Endothelial cell of umbilical vein (primary cell): ENCODE data around the gene IL17REL. TPM values are rescaled to one million over a fixed set of nuclear protein-coding genes. Genes with fewer than 3 reads are reported as not detected.

ENCODE experiments used
- BruUV-seq: library from RNA; stranded (reverse); fragments of 400-500 nt; replicated peaks from 2 replicates; lab custom pipeline; 2021; lab: Mats Ljungman, UMichigan
- CTCF ChIA-PET: fragments of 300-600, 350-600 bp; sonication (Branson Sonifier 250); formaldehyde crosslinking; loops from one replicate; lab custom pipeline; 2021; ENCODE audit warnings: antibody characterized with exemption, inconsistent platforms; lab: Charles Lee
- POLR2A ChIA-PET: fragments of 300-600, 350-600 bp; sonication (Branson Sonifier 250); formaldehyde crosslinking; loops from one replicate; lab custom pipeline; 2021; ENCODE audit warnings: antibody characterized with exemption, inconsistent platforms; lab: Charles Lee
- DNase-seq: peaks from one replicate; pipeline ENCODE4 v3.0.0-alpha.2; 2011; ENCODE audit warnings: low read depth, low spot score
- FAIRE-seq: peaks from 2 replicates; lab custom pipeline; 2011; peaks lifted over from hg19 to GRCh38; lab: Jason Lieb, UNC
- H2AFZ ChIP-seq: 2 replicates; pipeline ENCODE4 v1.6.0; 2012; ENCODE audit warnings: low read depth, low read length, control low read depth, inconsistent platforms
- H3K27ac ChIP-seq: 2 replicates; pipeline ENCODE4 v1.5.1; 2011; ENCODE audit warnings: low read depth, mild to moderate bottlenecking, control low read depth, low read length, moderate library complexity; ENCODE audit not compliant: insufficient read depth
- H3K27me3 ChIP-seq, 2 experiments: 2 replicates each; pipeline versions ENCODE4 v1.6.0 to v1.6.1; 2011; ENCODE audit warnings: low read length in 2 of 2, mixed read lengths in 1 of 2; ENCODE audit not compliant: control insufficient read depth in 2 of 2, insufficient read depth in 2 of 2
- H3K36me3 ChIP-seq, 2 experiments: 2 replicates in 1 of 2; 3 replicates in 1 of 2; pipeline ENCODE4 v1.5.1; 2011; ENCODE audit warnings: low read length in 2 of 2, mild to moderate bottlenecking in 1 of 2, moderate library complexity in 1 of 2; ENCODE audit not compliant: control insufficient read depth in 2 of 2, insufficient read depth in 2 of 2; ENCODE audit errors: extremely low read depth in 1 of 2
- H3K4me1 ChIP-seq: 3 replicates; pipeline ENCODE4 v1.5.1; 2011; ENCODE audit warnings: mild to moderate bottlenecking, low read length; ENCODE audit not compliant: control insufficient read depth, insufficient read depth; ENCODE audit errors: extremely low read depth
- H3K4me2 ChIP-seq: 2 replicates; pipeline ENCODE4 v1.6.1; 2011; ENCODE audit warnings: low read length, control low read depth, mixed read lengths; ENCODE audit not compliant: insufficient read depth
- H3K4me3 ChIP-seq, 3 experiments: fragments of 200-600 bp in 1 of 3; sonication (generic), shearing (Covaris generic) in 1 of 3; replicated peaks in 1 of 3; 2 replicates each; pipeline ENCODE4 v1.5.1; 2011 to 2016; ENCODE audit warnings: control low read depth in 3 of 3, low read length in 3 of 3, mild to moderate bottlenecking in 2 of 3, inconsistent platforms in 1 of 3, low read depth in 1 of 3, moderate library complexity in 1 of 3; ENCODE audit not compliant: insufficient read depth in 1 of 3
- H3K79me2 ChIP-seq: 2 replicates; pipeline ENCODE4 v1.6.0; 2012; ENCODE audit warnings: low read length, inconsistent platforms; ENCODE audit not compliant: control insufficient read depth, insufficient read depth
- H3K9ac ChIP-seq: replicated peaks from 2 replicates; pipeline ENCODE3; 2011; ENCODE audit warnings: low read length, control low read depth; ENCODE audit not compliant: insufficient read depth; ENCODE audit errors: extremely low read depth
- H3K9me1 ChIP-seq: replicated peaks from 3 replicates; pipeline ENCODE4 v1.6.0; 2011; ENCODE audit warnings: mild to moderate bottlenecking, low read length; ENCODE audit not compliant: control insufficient read depth, insufficient read depth; ENCODE audit errors: extremely low read depth
- H3K9me3 ChIP-seq: replicated peaks from 2 replicates; pipeline ENCODE4 v1.5.1; 2012; ENCODE audit warnings: low read length, inconsistent platforms; ENCODE audit not compliant: control insufficient read depth, insufficient read depth
- H4K20me1 ChIP-seq: replicated peaks from 2 replicates; pipeline ENCODE3; 2011; ENCODE audit warnings: mild to moderate bottlenecking, low read length; ENCODE audit not compliant: control insufficient read depth, insufficient read depth; ENCODE audit errors: extremely low read depth
- EZH2 ChIP-seq: IDR thresholded peaks from 2 replicates; pipeline ENCODE4 v1.6.1; 2012; ENCODE audit warnings: borderline replicate concordance, low read depth, mild to moderate bottlenecking, moderate library complexity, low read length, inconsistent platforms; ENCODE audit not compliant: severe bottlenecking
- FOS ChIP-seq: IDR thresholded peaks from 2 replicates; pipeline ENCODE4 v1.6.1; 2011; ENCODE audit warnings: mild to moderate bottlenecking, low read length, moderate library complexity, borderline replicate concordance; ENCODE audit not compliant: insufficient read depth
- GATA2 ChIP-seq: IDR thresholded peaks from 2 replicates; pipeline ENCODE4 v1.7.0; 2011; ENCODE audit warnings: low read depth, mild to moderate bottlenecking, moderate library complexity, mixed read lengths, low read length; ENCODE audit not compliant: insufficient read length, insufficient read depth
- JUN ChIP-seq: IDR thresholded peaks from 2 replicates; pipeline ENCODE4 v1.6.1; 2011; ENCODE audit warnings: borderline replicate concordance, low read depth; ENCODE audit not compliant: insufficient read length, insufficient read depth
- MAX ChIP-seq: IDR thresholded peaks from 2 replicates; pipeline ENCODE4 v1.6.1; 2011; ENCODE audit not compliant: insufficient read depth, insufficient read length
- MYC ChIP-seq: IDR thresholded peaks from one replicate; pipeline ENCODE4 v1.6.1; 2011; ENCODE audit warnings: mild to moderate bottlenecking, low read depth, low read length
- POLR2A ChIP-seq: IDR thresholded peaks from 2 replicates; pipeline ENCODE4 v1.6.1; 2012; ENCODE audit warnings: low read depth, mild to moderate bottlenecking, control low read depth, low read length
- POLR2AphosphoS5 ChIP-seq: IDR thresholded peaks from 2 replicates; pipeline ENCODE4 v1.6.1; 2012; ENCODE audit warnings: low read depth, mild to moderate bottlenecking, control low read depth, low read length, moderate library complexity; ENCODE audit not compliant: insufficient read depth
- dilution Hi-C: fragments of 300-500 bp; cut with MboI; formaldehyde crosslinking; loops from one replicate; pipeline ENCODE4 v1.15.0; 2019; ENCODE audit warnings: low sequenced_read_pairs; ENCODE audit not compliant: extremely low pct_ligation_motif_present
- intact Hi-C: fragments of 100-400 bp; cut with micrococcal nuclease; formaldehyde crosslinking; loops from one replicate; pipeline ENCODE4 v1.10.0; 2022
- polyA plus RNA-seq, 4 experiments: library from polyadenylated mRNA; depleted of rRNA in 3 of 4; stranded (reverse) in 3 of 4; unstranded in 1 of 4; fragments of >200 nt; gene quantifications; 2 replicates each; pipeline versions ENCODE4 v1.2.1 to v1.2.3, GENCODE V29; 2011 to 2012; ENCODE audit warnings: missing spikeins in 1 of 4
- total RNA-seq: library from RNA; stranded (reverse); gene quantifications from 2 replicates; pipeline ENCODE4 v1.2.3, GENCODE V29; 2021
- TF ChIP-seq, protein P1 (sequence below), 2 donors: IDR thresholded peaks; 1 replicate in 1 of 2; 2 replicates in 1 of 2; pipeline ENCODE4 v1.5.1; 2011; ENCODE audit warnings: low read length in 2 of 2, mild to moderate bottlenecking in 2 of 2, moderate library complexity in 2 of 2, control low read depth in 1 of 2, inconsistent platforms in 1 of 2, low read depth in 1 of 2; ENCODE audit not compliant: insufficient read depth in 1 of 2; ENCODE audit errors: extremely low read depth in 1 of 2

The IL17REL gene
- total and polyA plus RNA-seq, 2 donors (not counting 3 experiments of a cell fraction or from before 2014, with no cell fraction given), result 0.06 to 0.15 TPM

- BruUV-seq, result no TSS peak
- Histone ChIP-seq H3K9me3 (no peaks in the 10 kb centered on the region), H3K4me2 (no peak overlapping the region), H4K20me1 (no peaks in the 10 kb centered on the region), H3K4me3 (no peak overlapping the region), H3K27ac (no peak overlapping the region), H3K27me3 (no peaks in the 10 kb centered on the region), H3K36me3 (no peaks in the 10 kb centered on the region), H2AFZ (no peak overlapping the region), H3K9me1 (no peaks in the 10 kb centered on the region), H3K9ac (no peak overlapping the region), H3K79me2 (peaks cover 2% of the 10 kb centered on the region), H3K4me1 (peaks cover 22% of the 10 kb centered on the region)
- intact Hi-C loops, result no loop called here
- FAIRE-seq (no peak), DNase-seq (no peak)
- dilution Hi-C loops, result no loop called here
- CTCF ChIA-PET, result interaction anchor here (0.9 to 2.0 kb wide), 2 partner anchors 28 to 75 kb away, joined by 4 to 6 read pairs; no protein-coding TSS in a partner anchor
- TF ChIP-seq FOS, result no peak
- TF ChIP-seq POLR2A, result no peak
- TF ChIP-seq MAX, result no peak
- no peak for TF ChIP-seq POLR2AphosphoS5
- TF ChIP-seq, protein P1, sequence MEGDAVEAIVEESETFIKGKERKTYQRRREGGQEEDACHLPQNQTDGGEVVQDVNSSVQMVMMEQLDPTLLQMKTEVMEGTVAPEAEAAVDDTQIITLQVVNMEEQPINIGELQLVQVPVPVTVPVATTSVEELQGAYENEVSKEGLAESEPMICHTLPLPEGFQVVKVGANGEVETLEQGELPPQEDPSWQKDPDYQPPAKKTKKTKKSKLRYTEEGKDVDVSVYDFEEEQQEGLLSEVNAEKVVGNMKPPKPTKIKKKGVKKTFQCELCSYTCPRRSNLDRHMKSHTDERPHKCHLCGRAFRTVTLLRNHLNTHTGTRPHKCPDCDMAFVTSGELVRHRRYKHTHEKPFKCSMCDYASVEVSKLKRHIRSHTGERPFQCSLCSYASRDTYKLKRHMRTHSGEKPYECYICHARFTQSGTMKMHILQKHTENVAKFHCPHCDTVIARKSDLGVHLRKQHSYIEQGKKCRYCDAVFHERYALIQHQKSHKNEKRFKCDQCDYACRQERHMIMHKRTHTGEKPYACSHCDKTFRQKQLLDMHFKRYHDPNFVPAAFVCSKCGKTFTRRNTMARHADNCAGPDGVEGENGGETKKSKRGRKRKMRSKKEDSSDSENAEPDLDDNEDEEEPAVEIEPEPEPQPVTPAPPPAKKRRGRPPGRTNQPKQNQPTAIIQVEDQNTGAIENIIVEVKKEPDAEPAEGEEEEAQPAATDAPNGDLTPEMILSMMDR (IDR thresholded peaks at IDR 0.05; ENCODE audit: extremely low read depth in 1 of 2, insufficient read depth in 1 of 2, low read depth in 1 of 2, low read length in 2 of 2), result no peak
- no peak for TF ChIP-seq JUN
- TF ChIP-seq MYC, result no peak
- TF ChIP-seq GATA2, result no peak
- no peak for TF ChIP-seq EZH2
- POLR2A ChIA-PET, result no interaction called here
These were observed 56.8 kb downstream of the IL17REL start for GRCh38 chr22:49955581-49956417.
